ENCODE results near the gene BRF1. TPM values are rescaled to one million over a fixed set of nuclear protein-coding genes. Genes with fewer than 3 reads are reported as not detected.

BRF1 gene
- total RNA-seq, 1 experiment from 2014 or later, result 12.0 TPM

DNA sequence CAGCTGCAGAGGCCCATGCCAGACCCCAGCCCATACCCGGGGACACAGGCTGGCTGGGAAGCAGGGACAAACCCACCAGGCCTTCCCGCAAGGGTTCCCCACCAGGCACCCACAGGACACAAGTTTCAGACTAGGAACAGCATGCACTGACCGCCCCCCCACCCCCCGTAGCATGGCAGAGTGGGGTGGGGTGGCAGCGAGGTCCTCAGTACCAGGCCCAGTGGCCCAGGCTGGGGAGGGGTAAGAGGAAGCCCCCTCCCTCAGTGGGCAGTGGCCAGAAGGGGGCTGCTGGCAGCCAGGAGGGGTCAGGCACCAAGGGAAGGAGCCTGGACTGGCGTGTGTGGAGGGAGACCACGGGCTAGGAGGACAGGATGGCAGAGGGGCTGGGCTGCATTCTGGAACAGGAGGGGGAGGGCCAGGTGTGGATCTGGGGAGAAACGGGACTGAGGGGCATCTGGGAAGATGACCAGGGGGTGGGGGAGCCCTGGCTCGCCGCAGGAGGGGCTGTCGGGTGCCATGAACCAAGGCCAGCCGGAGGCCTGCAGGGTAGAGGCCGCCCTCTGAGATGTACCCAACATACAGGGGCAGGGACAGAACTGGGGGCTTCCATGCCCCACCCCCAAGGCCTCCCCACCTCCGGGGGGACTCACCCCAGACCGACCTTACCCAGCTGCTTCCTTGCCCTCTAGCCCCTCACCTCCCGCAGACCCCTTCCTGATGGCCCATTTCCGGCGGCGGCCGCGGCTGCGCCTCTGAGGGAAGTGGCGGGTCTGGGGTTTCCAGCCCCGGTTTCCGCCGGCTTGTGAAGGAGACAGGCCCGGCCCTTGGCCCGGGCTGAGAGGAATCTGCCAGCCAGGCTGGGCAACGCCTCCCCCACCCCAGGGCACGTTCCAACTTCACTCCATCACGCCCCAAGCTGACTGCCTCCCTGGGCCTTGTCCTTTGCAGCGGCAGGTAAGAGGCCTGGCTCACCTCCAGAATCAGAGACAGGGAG, 126.6 kb downstream of the BRF1 start:
- DNase-seq (ENCODE audit: low spot score), result no peak

DNA sequence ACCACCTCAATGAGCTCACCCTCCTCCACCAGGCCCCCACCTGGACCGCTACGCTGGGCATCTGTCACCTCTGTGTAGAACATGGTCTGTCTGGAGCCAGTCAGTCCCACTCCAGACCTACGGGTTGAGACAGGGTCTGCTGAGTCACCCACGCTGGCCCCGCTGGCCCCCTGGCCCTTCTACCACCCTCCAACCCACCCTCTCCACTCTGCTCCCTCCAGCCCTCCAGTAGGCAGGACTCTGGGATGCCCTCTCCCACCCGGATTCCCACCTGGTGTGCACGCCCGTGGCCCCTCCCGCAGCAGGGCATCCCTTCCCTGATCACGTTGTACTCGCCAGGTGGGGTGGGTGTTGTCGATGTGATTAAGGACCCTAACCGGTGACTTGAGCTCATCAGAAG, 127.7 kb downstream of the BRF1 start:
- no peak for DNase-seq (ENCODE audit: low spot score)

- DNase-seq (ENCODE audit: low spot score), result no peak
Measured at GRCh38 chr14:105172476-105172875, 128.3 kb downstream of the BRF1 start.

DNA sequence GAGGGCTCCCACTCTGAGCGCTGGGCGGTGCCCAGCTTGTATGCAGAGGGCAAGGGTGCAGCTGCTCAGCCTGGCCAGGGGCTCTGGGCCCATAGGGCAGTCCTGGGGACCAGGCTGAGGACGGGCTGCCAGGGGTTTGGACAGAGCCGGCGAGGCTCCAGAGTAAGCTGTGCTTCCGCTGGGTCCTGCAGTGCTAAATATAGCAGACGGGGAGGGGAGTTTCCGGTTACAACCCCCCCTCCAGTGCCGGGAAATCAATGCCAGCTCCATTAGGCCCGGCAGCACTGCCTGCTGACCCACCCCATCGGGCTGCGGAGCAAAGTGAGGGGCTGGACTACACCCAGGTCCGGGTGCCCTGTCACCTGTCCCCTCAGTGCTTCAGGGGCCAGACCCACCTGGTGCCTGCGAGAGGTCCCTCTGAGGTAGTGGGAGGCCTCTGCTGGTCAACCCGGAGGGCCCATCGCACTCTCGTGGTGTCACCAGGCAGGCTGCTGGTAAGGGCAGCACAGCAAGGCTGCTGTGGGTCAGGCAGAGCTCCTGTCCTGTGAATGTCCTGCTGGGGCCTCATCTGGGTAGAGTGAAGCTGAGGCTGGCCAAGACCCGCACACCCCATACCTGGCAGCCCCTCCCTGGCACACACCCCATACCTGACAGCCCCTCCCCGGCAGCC, 129.7 kb downstream of the BRF1 start:
- DNase-seq (ENCODE audit: low spot score), result no peak

GRCh38 chr14:105169776-105170655, 130.8 kb downstream of the BRF1 start:
- DNase-seq (ENCODE audit: low spot score), result no peak

GRCh38 chr14:105168979-105169507, 131.8 kb downstream of the BRF1 start:
- no peak for DNase-seq (ENCODE audit: low spot score)

DNA sequence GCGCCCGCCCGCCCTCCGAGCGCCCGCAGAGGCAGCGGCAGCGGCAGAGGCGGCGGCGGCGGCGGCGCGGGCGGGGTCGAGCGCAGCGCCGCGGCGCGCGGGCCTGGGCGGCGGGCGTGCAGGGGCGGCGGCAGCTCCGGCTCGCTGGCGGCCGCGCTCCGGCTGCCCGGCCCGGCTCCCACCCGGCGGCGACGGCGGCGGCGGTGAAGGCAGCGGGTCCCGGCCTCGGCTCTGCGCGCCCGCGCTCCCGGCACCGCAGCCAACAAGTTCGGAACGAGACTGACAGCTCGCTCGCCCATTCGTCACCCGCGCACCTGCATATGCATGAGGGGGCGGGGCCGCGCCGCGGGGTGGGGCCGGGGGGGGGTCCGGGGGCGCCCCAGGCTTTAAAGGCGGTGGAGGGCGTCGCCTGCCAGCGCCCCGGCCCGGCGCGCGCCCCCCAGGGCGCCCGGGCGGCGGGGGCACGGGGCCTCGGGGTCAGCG, 132.3 kb downstream of the BRF1 start, which contains the start of gene JAG2:
Gene JAG2, minus strand, starts transcription at position 281 of the 483 bp plus-strand sequence. CDS start 356 bp downstream, outside the sequence.
- DNase-seq (ENCODE audit: low spot score), result no peak

- no peak for DNase-seq (ENCODE audit: low spot score)
Measured at GRCh38 chr14:105168093-105168420, 132.7 kb downstream of the BRF1 start.

- no peak for DNase-seq (ENCODE audit: low spot score)
Measured at GRCh38 chr14:105167303-105168092, 133.3 kb downstream of the BRF1 start.

- DNase-seq (ENCODE audit: low spot score), result no peak
Measured at GRCh38 chr14:105166571-105167302, 134.1 kb downstream of the BRF1 start.

GRCh38 chr14:105165761-105166485, 134.9 kb downstream of the BRF1 start:
- DNase-seq (ENCODE audit: low spot score), result no peak

GRCh38 chr14:105165134-105165704, 135.6 kb downstream of the BRF1 start:
- DNase-seq (ENCODE audit: low spot score), result no peak

DNA sequence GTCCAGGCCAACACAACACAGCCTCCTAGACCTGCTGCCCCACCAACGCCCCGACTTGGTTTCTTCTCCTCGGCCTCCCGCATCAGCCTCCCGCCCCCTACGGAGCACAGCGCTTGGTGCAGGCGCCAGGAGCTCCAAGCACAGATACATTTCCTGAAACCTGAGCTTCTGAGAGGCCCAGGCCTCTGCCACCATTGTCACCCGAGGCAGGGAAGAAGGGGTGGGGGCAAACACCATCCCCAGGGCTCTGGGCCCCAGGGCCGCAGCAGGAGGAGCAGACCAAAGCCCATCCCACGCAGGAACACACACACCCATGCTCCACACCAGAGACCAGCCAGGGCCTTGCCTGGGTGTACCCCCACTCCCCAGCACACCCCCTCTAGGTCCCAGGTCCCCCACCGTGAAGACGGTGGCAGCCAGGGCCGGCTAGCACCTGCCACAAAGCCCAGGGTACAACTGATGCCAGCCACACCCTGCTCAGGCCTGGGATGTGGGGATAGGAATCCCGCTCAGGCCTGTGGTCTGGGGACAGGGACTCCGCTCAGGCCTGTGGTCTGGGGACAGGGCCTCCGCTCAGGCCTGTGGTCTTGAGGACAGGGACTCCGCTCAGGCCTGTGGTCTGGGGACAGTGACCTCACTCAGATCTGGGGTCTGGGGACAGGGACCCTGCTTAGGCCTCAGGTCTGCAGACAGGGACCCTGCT, 137.6 kb downstream of the BRF1 start:
- no peak for DNase-seq (ENCODE audit: low spot score)

- DNase-seq (ENCODE audit: low spot score), result no peak
Measured at GRCh38 chr14:105162669-105162979, 138.2 kb downstream of the BRF1 start.

DNA sequence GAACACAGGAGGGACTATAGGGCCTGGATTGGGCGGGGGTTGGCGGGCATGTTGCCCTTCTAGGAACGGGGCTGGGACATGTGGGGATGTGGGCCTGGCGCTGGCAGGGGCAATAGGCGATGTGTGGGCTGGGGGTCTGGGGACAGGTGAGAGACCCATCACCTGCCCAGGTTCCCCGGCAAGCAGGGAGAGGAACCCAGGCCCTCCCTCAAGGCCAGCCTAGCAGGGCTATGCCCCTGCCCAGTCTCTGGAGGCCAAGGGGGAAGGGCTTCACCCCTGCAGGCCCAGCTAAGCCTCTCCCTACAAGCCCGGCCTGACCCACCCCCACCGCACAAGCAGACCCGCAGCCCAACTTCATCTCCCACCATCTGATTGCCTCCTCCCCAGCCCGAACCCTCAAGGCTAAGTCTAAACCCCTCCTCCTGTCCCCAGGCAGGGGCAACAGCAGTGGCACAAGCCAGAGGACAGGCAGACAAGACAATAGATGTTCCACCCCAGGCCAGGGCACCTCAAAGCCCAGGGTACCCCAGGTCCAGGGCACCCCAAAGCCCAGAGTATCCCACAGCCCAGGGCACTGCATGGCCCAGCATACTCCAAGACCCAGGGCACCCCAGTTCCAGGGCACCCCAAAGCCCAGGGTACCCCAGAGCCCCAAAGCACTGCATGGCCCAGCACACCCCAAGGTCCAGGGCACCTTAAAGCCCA, 138.7 kb downstream of the BRF1 start:
- DNase-seq (ENCODE audit: low spot score), result no peak

DNA sequence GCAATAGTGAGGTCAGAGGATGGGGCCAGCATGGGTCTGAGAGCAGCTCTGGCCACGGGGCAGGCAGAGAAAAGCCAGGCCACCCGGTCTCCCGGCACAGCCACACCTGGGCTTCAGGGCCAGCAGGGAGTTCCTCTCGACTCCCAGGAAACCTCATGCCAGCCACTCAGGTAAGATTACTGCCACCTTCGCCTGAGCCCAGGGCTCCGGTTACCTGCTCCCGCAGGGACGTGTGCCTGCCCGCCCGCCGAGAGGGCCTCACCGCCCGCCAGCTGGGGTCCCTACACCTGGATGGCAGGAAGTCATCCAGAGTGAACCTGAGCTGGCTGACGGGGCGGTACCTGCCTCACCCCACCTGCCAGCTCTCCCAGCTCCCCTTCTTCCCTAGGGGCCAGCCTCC, 139.5 kb downstream of the BRF1 start:
- no peak for DNase-seq (ENCODE audit: low spot score)

DNA sequence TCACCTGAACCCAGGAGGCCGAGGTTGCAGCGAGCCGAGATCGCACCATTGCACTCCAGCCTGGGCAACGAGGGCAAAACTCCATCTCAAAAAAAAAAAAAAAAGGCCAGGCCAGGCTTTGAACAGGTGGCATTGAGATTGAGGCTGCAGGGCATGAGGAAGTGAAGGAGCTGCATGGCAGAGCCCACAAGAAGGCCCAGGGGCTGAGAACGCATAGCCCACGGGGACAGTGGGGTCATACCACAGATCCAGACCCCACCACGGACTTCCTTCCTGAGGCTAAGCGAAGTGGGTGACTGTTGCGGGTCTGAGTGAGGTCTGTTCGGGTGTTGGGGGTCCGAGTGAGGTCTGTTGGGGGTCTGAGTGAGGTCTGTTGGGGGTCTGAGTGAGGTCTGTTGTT, 140.0 kb downstream of the BRF1 start:
- no peak for DNase-seq (ENCODE audit: low spot score)

- DNase-seq (ENCODE audit: low spot score), result no peak
Measured at GRCh38 chr14:105159344-105159743, 141.5 kb downstream of the BRF1 start.
